ENCODE data around the gene ABCF1.

ABCF1 gene

DNA sequence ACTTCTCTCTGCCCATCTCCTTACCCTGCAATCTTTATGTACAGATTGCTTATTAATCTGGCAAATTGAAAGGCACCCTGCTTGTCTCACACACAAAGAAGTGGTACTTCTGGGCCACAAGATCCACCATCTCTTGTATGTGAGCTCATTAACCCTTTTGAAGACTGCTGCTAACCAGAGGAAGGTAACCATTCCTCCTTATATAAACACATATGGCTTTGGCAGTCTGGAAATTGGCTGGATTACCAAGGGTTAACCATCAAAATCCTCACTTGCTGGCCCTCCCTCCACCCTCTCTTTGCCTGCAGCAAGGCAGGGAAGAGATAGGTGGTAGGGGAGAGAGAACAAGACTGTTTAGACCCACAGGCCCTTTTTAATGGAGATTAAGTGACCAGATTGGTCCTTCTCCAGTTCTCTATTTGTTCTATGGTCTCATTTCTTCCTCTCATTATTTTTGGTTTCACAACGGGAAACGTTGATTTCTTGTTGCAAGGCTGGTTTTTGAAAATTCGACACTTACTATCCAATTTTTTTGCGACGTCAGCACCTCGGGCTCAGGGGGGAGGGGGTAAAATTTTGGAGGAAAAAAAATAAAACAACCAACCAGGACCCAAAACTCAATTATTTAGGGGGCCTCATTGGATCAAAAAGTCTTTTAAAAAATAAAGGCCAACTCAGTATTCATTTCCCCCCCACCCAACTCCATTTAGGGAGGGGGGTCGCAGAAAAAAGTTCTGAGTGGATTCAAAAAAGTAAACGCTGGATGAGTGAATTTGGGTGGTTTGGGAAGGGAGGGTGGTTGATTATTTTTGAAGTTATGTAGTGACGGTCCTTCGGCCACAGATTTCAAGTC lies 44.9 kb downstream of the ABCF1 start:
- POLR2A ChIA-PET: interaction anchor here (0.6 to 4.8 kb wide), 11 partner anchors 11 to 621 kb away, joined by 3 to 72 read pairs (median 7); partner anchors contain the start of genes ABCF1, DHX16 and MDC1
- TF ChIP-seq, protein P1, sequence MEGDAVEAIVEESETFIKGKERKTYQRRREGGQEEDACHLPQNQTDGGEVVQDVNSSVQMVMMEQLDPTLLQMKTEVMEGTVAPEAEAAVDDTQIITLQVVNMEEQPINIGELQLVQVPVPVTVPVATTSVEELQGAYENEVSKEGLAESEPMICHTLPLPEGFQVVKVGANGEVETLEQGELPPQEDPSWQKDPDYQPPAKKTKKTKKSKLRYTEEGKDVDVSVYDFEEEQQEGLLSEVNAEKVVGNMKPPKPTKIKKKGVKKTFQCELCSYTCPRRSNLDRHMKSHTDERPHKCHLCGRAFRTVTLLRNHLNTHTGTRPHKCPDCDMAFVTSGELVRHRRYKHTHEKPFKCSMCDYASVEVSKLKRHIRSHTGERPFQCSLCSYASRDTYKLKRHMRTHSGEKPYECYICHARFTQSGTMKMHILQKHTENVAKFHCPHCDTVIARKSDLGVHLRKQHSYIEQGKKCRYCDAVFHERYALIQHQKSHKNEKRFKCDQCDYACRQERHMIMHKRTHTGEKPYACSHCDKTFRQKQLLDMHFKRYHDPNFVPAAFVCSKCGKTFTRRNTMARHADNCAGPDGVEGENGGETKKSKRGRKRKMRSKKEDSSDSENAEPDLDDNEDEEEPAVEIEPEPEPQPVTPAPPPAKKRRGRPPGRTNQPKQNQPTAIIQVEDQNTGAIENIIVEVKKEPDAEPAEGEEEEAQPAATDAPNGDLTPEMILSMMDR (IDR thresholded peaks at IDR 0.05; ENCODE audit: control extremely low read depth, extremely low read depth, low read depth, missing control alignments): no peak
- DNase-seq (ENCODE audit: extremely low spot score): no peak
- CTCF ChIA-PET: interaction anchor here (4.5 kb wide), 1 partner anchor 17 kb away, joined by 56 read pairs; no protein-coding TSS in a partner anchor

DNA sequence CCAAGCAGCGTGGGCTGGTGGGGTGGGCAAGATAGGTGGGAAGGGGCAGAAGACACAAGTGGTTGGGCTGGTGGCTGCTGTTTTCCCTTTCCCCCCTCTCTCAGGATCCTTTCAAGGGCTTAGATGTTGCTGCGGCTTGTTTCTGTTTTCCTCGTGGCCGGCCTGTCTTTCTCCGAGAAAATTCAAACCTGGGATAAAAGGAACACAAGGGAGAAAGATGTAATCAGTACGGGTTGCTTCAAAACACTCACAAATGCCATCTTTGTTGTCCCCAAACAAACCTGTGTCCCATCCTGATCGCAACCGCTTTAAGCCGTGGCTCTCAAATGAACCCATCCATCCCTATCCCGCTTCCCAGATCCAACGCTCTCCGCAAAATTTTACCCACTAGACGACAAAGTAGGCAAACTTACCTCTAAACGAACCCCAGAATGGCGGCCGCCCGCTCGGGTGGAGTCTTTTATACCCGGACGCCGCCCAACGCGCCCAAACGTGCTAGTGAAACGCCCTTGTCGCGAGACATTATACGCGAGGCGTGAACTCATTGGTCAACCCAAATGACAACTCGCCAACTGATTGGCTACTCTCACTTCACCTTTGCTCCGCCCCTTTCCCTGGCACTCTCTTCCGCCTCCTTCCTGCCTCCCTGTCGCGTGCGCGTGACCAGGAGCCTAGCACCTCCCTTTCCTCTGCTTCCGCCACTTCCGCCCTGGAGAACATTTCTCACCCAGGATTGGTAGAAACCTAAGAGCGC lies 45.7 kb downstream of the ABCF1 start, which contains the start of gene PPP1R10:
PPP1R10 (minus strand) TSS at position 433 of the 754 bp plus-strand sequence. CDS start 7,299 bp downstream, outside the sequence.
- DNase-seq (ENCODE audit: extremely low spot score): peak; percentile 94
- ChIA-PET POLR2A (no interaction called here), CTCF (interaction anchor here (1.6 to 2.8 kb wide), 5 partner anchors 9 to 105 kb away, joined by 5 to 11 read pairs (median 8); partner anchors contain the start of genes ATAT1 and DHX16)
- TF ChIP-seq, protein P1 (IDR thresholded peaks at IDR 0.05; ENCODE audit: control extremely low read depth, extremely low read depth, low read depth, missing control alignments): no peak

DNA sequence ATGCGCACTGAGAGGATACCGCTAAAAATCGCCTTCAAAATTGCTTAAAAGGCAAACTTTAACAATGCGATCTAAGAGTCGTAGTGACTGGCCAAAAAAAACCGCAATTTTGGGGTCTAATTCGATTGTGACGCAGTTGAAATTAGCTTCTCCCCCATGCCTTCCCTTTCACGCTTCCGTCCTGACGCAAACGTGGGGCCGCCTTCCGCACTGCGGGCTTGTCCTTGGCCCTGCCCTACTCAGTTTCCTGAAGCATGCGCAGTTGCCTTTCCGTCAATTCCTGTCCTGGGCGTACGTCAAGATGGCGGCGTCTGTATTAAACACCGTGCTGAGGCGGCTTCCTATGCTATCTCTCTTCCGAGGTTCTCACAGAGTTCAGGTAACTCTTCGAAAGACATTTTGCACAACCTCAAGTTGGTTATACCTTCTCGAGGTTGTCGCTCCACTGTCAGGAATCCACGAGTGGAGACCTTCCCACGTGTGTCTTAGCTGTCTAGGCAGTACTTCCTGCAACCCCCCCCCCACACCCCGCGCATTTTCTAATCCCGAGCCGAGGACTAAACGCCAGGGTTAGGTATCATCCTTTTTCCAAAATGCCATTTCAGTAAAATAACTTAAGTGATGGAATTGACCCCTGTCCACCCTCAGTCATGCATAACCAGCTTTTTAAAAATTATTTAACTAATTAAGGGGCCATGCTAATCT lies 46.5 kb downstream of the ABCF1 start, which contains the start of gene MRPS18B:
MRPS18B (plus strand) TSS at position 276 of the 705 bp plus-strand sequence; CDS start at position 302, 26 bp downstream.
- CTCF ChIA-PET: interaction anchor here (0.8 to 2.8 kb wide), 11 partner anchors 8 to 135 kb away, joined by 3 to 11 read pairs (median 5); partner anchors contain the start of genes ATAT1 and DHX16
- DNase-seq (ENCODE audit: extremely low spot score): peak; percentile 89
- TF ChIP-seq, protein P1 (IDR thresholded peaks at IDR 0.05; ENCODE audit: control extremely low read depth, extremely low read depth, low read depth, missing control alignments): no peak
- POLR2A ChIA-PET: interaction anchor here (0.5 to 0.8 kb wide), 2 partner anchors 55 to 61 kb away, joined by 3 read pairs; partner anchors contain the start of gene PRR3

DNA sequence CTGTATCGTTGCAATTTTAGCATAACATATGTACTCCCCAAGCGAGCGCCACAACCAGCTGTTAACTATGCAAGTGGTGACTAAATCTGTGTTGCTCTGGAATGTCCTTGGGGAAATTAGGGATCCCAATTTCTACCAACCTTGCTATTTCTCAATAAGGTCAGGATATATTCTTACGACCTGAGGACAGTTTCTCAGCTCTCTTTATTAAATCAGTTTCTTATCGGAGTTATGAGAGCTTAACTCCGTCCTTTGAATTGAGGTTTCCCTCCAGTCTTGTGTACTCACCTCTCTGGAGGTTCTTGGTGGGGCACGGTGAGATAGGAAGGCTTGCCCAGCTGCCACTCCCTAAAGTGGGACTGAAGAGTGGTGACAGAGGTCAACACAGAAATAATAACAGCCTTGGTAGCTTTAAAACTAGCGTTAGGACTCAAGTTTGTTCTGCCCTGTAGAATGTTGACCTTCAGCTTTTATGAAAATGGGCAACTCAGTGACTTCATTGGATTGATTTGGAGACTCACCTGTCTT lies 47.1 kb downstream of the ABCF1 start:
- no peak for DNase-seq (ENCODE audit: extremely low spot score)
- ChIA-PET CTCF (interaction anchor here (0.8 to 2.8 kb wide), 11 partner anchors 8 to 136 kb away, joined by 3 to 11 read pairs (median 5); partner anchors contain the start of genes ATAT1 and DHX16), POLR2A (interaction anchor here (0.5 to 0.8 kb wide), 2 partner anchors 54 to 61 kb away, joined by 3 read pairs; partner anchors contain the start of gene PRR3)
- TF ChIP-seq, protein P1 (IDR thresholded peaks at IDR 0.05; ENCODE audit: control extremely low read depth, extremely low read depth, low read depth, missing control alignments): no peak

DNA sequence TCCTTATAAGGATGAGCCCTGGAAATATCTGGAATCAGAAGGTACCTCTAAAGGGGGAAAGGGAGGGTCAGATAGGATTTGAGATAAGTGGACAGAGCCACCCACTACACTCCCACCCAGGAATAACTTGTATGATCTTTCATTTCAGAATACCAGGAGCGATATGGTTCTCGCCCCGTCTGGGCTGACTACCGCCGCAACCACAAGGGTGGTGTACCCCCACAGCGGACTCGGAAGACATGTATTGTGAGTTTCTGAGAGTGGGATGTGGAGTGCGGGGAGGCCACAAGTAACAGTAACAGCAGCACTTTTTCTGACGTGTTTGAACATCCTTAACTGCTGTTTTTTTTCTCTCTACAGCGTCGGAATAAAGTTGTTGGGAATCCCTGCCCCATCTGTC lies 48.3 kb downstream of the ABCF1 start:
- no peak for DNase-seq (ENCODE audit: extremely low spot score)
- TF ChIP-seq, protein P1 (IDR thresholded peaks at IDR 0.05; ENCODE audit: control extremely low read depth, extremely low read depth, low read depth, missing control alignments): no peak
- ChIA-PET CTCF (interaction anchor here (2.8 kb wide), 1 partner anchor 103 kb away, joined by 11 read pairs; no protein-coding TSS in a partner anchor), POLR2A (no interaction called here)

Data from GM10248 (cell line).